ENCODE data around the gene NRP1. TPM values are rescaled to one million over a fixed set of nuclear protein-coding genes. Genes with fewer than 3 reads are reported as not detected.

NRP1 gene
- total RNA-seq, 1 experiment from 2014 or later, result 0.71 TPM

GRCh38 chr10:33344676-33345075, 10.2 kb upstream of the NRP1 start:
- H4K20me1 ChIP-seq (ENCODE audit: insufficient read depth, low read depth, low read length), result no peaks in the 10 kb centered on the region
- no peak overlapping the region for H2AFZ ChIP-seq (ENCODE audit: low read length)
- no peak for DNase-seq

GRCh38 chr10:33341637-33342036, 7.2 kb upstream of the NRP1 start:
- no peaks in the 10 kb centered on the region for H4K20me1 ChIP-seq (ENCODE audit: insufficient read depth, low read depth, low read length)
- H3K9me3 ChIP-seq (ENCODE audit: low read length), result no peaks in the 10 kb centered on the region
- no peak for DNase-seq
- H3K4me3 ChIP-seq (ENCODE audit: low read length), result no peak overlapping the region
- H3K4me1 ChIP-seq (ENCODE audit: low read length), result no peaks in the 10 kb centered on the region
- no peaks in the 10 kb centered on the region for H3K36me3 ChIP-seq (ENCODE audit: insufficient read depth, low read length)
- no peak overlapping the region for H3K4me2 ChIP-seq (ENCODE audit: low read depth, low read length, poor library complexity, severe bottlenecking)
- H2AFZ ChIP-seq (ENCODE audit: low read length), result no peak overlapping the region
- H3K27me3 ChIP-seq (ENCODE audit: low read length), result no peaks in the 10 kb centered on the region
- H3K9ac ChIP-seq (ENCODE audit: low read length), result no peak overlapping the region
- no peak overlapping the region for H3K27ac ChIP-seq (ENCODE audit: low read length)
- no peaks in the 10 kb centered on the region for H3K79me2 ChIP-seq (ENCODE audit: low read length)
- H3K9me2 ChIP-seq (replicated peaks; ENCODE audit: insufficient read depth, low read length), result no peaks in the 10 kb centered on the region

More at GRCh38 chr10:33344676-33345075, 10.2 kb upstream of the NRP1 start:
- H3K27me3 ChIP-seq (ENCODE audit: low read length), result no peaks in the 10 kb centered on the region
- no peaks in the 10 kb centered on the region for H3K79me2 ChIP-seq (ENCODE audit: low read length)
- no peaks in the 10 kb centered on the region for H3K9me2 ChIP-seq (replicated peaks; ENCODE audit: insufficient read depth, low read length)
- no peaks in the 10 kb centered on the region for H3K4me1 ChIP-seq (ENCODE audit: low read length)
- no peak overlapping the region for H3K4me3 ChIP-seq (ENCODE audit: low read length)
- H3K36me3 ChIP-seq (ENCODE audit: insufficient read depth, low read length), result no peaks in the 10 kb centered on the region
- no peaks in the 10 kb centered on the region for H3K9me3 ChIP-seq (ENCODE audit: low read length)
- H3K9ac ChIP-seq (ENCODE audit: low read length), result no peak overlapping the region
- H3K4me2 ChIP-seq (ENCODE audit: low read depth, low read length, poor library complexity, severe bottlenecking), result no peak overlapping the region
- H3K27ac ChIP-seq (ENCODE audit: low read length), result no peak overlapping the region

GRCh38 chr10:33337326-33337957, 3.0 kb upstream of the NRP1 start:
- H3K4me1 ChIP-seq (ENCODE audit: low read length), result no peaks in the 10 kb centered on the region
- no peaks in the 10 kb centered on the region for H3K9me3 ChIP-seq (ENCODE audit: low read length)
- H3K27ac ChIP-seq (ENCODE audit: low read length), result no peak overlapping the region
- no peaks in the 10 kb centered on the region for H3K9me2 ChIP-seq (replicated peaks; ENCODE audit: insufficient read depth, low read length)
- no peaks in the 10 kb centered on the region for H3K36me3 ChIP-seq (ENCODE audit: insufficient read depth, low read length)
- no peaks in the 10 kb centered on the region for H4K20me1 ChIP-seq (ENCODE audit: insufficient read depth, low read depth, low read length)
- H3K4me3 ChIP-seq (ENCODE audit: low read length), result no peak overlapping the region
- H3K79me2 ChIP-seq (ENCODE audit: low read length), result no peaks in the 10 kb centered on the region
- no peak overlapping the region for H3K4me2 ChIP-seq (ENCODE audit: low read depth, low read length, poor library complexity, severe bottlenecking)
- no peak for DNase-seq
- H3K9ac ChIP-seq (ENCODE audit: low read length), result no peak overlapping the region
- H3K27me3 ChIP-seq (ENCODE audit: low read length), result no peaks in the 10 kb centered on the region
- H2AFZ ChIP-seq (ENCODE audit: low read length), result no peak overlapping the region

- no peak overlapping the region for H3K4me2 ChIP-seq (ENCODE audit: low read depth, low read length, poor library complexity, severe bottlenecking)
- no peak overlapping the region for H2AFZ ChIP-seq (ENCODE audit: low read length)
- H3K9ac ChIP-seq (ENCODE audit: low read length), result no peak overlapping the region
These were observed 2.3 kb upstream of the NRP1 start for GRCh38 chr10:33336582-33337325.

DNA sequence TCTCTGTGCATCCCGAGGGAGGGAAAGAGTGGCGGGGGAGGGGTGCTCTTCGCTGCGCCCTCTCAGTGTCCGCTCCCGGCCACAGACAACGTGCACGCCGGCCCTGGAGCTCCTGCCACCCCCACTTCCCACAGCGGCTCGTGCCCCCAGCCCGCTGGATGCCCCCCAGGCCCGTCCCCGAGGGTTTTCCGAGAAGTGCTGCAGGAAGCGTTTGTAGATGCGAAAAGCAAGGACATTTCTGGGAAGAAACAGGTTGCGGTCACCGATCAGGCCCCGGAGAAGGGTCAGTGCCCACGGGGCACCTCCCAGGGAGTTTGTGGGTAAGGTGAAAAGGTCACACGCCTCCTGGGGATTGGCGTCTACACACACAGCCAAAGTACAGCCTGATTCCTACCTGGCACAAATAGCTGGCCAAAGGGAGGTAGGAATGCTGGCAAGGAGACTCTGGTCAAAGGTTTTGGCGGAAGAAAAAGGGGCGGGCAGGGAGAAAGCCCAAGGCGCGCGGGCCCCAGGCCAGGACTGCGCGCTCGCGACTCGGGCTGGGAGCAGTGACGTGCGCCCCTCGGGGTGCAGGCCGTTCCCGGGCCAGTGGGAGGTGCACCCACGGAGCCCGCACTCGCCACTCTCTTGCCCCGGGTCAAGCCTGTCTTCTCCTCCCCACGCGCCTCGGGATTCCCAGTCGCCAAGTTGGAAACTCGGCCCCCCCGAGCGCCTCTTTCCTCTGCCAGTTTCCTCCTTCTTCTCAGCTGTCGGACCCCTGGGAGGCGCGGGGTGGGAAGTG, 1.5 kb upstream of the NRP1 start:
- DNase-seq, result no peak
- Histone ChIP-seq H3K27ac (ENCODE audit: low read length) (no peak overlapping the region), H3K9ac (ENCODE audit: low read length) (no peak overlapping the region), H2AFZ (ENCODE audit: low read length) (no peak overlapping the region), H3K27me3 (ENCODE audit: low read length) (no peaks in the 10 kb centered on the region), H3K4me3 (ENCODE audit: low read length) (no peak overlapping the region), H4K20me1 (ENCODE audit: insufficient read depth, low read depth, low read length) (no peaks in the 10 kb centered on the region), H3K9me2 (replicated peaks; ENCODE audit: insufficient read depth, low read length) (no peaks in the 10 kb centered on the region), H3K9me3 (ENCODE audit: low read length) (no peaks in the 10 kb centered on the region), H3K4me1 (ENCODE audit: low read length) (no peaks in the 10 kb centered on the region), H3K4me2 (ENCODE audit: low read depth, low read length, poor library complexity, severe bottlenecking) (no peak overlapping the region), H3K36me3 (ENCODE audit: insufficient read depth, low read length) (no peaks in the 10 kb centered on the region), H3K79me2 (ENCODE audit: low read length) (no peaks in the 10 kb centered on the region)

More at GRCh38 chr10:33336582-33337325, 2.3 kb upstream of the NRP1 start:
- no peak for DNase-seq
- Histone ChIP-seq H3K9me2 (replicated peaks; ENCODE audit: insufficient read depth, low read length) (no peaks in the 10 kb centered on the region), H3K27ac (ENCODE audit: low read length) (no peak overlapping the region), H3K4me3 (ENCODE audit: low read length) (no peak overlapping the region), H3K36me3 (ENCODE audit: insufficient read depth, low read length) (no peaks in the 10 kb centered on the region), H3K9me3 (ENCODE audit: low read length) (no peaks in the 10 kb centered on the region), H3K27me3 (ENCODE audit: low read length) (no peaks in the 10 kb centered on the region), H3K79me2 (ENCODE audit: low read length) (no peaks in the 10 kb centered on the region), H3K4me1 (ENCODE audit: low read length) (no peaks in the 10 kb centered on the region), H4K20me1 (ENCODE audit: insufficient read depth, low read depth, low read length) (no peaks in the 10 kb centered on the region)

DNA sequence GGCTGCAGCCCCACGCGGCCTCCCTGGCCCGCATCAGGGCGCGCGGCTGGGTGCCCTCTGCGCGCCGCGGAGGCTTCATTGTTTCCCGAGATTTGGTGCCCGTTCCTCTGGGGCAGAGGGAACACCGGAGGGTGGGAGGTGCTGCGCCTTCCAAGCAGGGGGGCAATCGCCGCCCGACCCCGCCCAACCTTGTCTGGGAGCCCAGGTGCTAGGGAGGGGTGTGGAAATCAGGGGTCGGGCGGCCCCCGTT, 1.0 kb upstream of the NRP1 start:
- no peaks in the 10 kb centered on the region for H3K4me1 ChIP-seq (ENCODE audit: low read length)
- H4K20me1 ChIP-seq (ENCODE audit: insufficient read depth, low read depth, low read length), result no peaks in the 10 kb centered on the region
- no peak overlapping the region for H3K4me3 ChIP-seq (ENCODE audit: low read length)
- H3K36me3 ChIP-seq (ENCODE audit: insufficient read depth, low read length), result no peaks in the 10 kb centered on the region
- H3K27me3 ChIP-seq (ENCODE audit: low read length), result no peaks in the 10 kb centered on the region
- H3K27ac ChIP-seq (ENCODE audit: low read length), result no peak overlapping the region
- H3K9me2 ChIP-seq (replicated peaks; ENCODE audit: insufficient read depth, low read length), result no peaks in the 10 kb centered on the region
- H3K4me2 ChIP-seq (ENCODE audit: low read depth, low read length, poor library complexity, severe bottlenecking), result no peak overlapping the region
- no peak for DNase-seq
- no peak overlapping the region for H2AFZ ChIP-seq (ENCODE audit: low read length)
- no peaks in the 10 kb centered on the region for H3K79me2 ChIP-seq (ENCODE audit: low read length)
- no peak overlapping the region for H3K9ac ChIP-seq (ENCODE audit: low read length)
- no peaks in the 10 kb centered on the region for H3K9me3 ChIP-seq (ENCODE audit: low read length)

DNA sequence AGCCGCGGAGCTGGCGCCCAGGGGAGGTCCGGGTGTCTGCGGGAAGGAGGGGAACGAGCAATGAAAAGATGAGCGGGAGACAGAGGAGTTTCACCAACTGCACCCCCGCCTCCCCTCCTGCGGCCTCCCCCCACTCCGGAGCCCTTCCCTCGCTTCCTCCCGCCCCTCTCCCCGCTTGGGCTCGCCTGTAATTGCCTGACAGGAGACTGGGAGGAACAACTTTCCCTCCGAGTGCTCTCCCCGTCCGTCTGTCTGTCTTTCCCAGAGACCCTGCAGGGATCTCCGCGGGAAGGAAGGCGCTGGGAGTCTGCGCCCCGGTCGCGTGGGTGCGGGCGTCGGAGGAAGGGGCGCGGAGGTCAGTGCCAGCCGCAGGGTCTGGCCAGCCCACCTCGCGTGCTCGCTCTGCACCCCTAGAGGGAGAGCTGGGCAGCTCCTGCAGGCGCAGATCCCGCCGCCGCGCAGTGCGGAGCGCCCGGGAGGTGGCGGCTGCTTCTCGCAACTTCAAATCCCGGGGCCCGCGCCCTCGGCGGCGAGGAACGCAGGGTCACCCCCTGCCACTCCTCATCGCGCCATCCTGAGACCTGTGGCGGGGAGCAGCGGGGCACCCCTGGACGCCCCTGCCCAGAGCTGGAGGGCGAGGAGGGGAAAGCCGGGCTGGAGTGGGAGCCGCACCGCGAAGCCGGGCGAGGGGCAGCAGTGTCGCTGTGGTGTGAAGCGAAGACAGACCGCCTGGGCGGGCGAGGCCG, 511 bp upstream of the NRP1 start:
- Histone ChIP-seq H3K9ac (ENCODE audit: low read length) (no peak overlapping the region), H3K36me3 (ENCODE audit: insufficient read depth, low read length) (no peaks in the 10 kb centered on the region), H3K27me3 (ENCODE audit: low read length) (no peaks in the 10 kb centered on the region), H3K4me3 (ENCODE audit: low read length) (no peak overlapping the region), H2AFZ (ENCODE audit: low read length) (no peak overlapping the region), H4K20me1 (ENCODE audit: insufficient read depth, low read depth, low read length) (no peaks in the 10 kb centered on the region), H3K4me1 (ENCODE audit: low read length) (no peaks in the 10 kb centered on the region), H3K4me2 (ENCODE audit: low read depth, low read length, poor library complexity, severe bottlenecking) (no peak overlapping the region), H3K9me2 (replicated peaks; ENCODE audit: insufficient read depth, low read length) (no peaks in the 10 kb centered on the region), H3K27ac (ENCODE audit: low read length) (no peak overlapping the region), H3K9me3 (ENCODE audit: low read length) (no peaks in the 10 kb centered on the region), H3K79me2 (ENCODE audit: low read length) (no peaks in the 10 kb centered on the region)
- no peak for DNase-seq

Measured in Karpas-422 (cell line).